ENCODE data around the gene C22orf31. TPM values are rescaled to one million over a fixed set of nuclear protein-coding genes. Genes with fewer than 3 reads are reported as not detected.

C22orf31 gene
- total RNA-seq, 1 donor from 2014 or later, result 0.45 TPM

DNA sequence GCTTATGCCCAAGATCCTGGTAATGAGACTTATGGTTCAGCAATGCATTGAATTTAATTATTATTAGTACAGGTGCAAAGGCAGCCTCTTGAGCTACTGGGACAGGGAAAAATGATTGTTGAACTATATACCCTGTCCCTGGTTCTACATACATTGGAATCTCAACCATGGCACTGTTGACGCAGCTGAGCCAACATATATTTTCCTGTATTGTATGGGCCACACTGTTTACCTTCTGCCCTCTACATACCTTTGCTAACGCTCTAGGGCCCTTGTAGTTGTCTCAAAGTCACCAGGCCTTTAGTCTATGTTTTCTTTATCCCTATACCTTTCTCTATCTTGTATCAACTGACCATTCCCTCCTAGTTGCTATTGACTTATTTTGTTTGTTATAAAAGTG lies 33.8 kb upstream of the C22orf31 start:
- TF ChIP-seq, protein P1, sequence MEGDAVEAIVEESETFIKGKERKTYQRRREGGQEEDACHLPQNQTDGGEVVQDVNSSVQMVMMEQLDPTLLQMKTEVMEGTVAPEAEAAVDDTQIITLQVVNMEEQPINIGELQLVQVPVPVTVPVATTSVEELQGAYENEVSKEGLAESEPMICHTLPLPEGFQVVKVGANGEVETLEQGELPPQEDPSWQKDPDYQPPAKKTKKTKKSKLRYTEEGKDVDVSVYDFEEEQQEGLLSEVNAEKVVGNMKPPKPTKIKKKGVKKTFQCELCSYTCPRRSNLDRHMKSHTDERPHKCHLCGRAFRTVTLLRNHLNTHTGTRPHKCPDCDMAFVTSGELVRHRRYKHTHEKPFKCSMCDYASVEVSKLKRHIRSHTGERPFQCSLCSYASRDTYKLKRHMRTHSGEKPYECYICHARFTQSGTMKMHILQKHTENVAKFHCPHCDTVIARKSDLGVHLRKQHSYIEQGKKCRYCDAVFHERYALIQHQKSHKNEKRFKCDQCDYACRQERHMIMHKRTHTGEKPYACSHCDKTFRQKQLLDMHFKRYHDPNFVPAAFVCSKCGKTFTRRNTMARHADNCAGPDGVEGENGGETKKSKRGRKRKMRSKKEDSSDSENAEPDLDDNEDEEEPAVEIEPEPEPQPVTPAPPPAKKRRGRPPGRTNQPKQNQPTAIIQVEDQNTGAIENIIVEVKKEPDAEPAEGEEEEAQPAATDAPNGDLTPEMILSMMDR (IDR thresholded peaks at IDR 0.05; ENCODE audit: unreplicated experiment), result no peak
- no peak for DNase-seq (ENCODE audit: low spot score in 2 of 2, unreplicated experiment in 2 of 2)
- Mint-ChIP-seq H3K4me3 (no peak overlapping the region), H3K27me3 (ENCODE audit: low read depth) (no peaks in the 10 kb centered on the region), H3K36me3 (peaks cover 12% of the 10 kb centered on the region), H3K27ac (peak overlapping the region; percentile 42), H3K9me3 (no peaks in the 10 kb centered on the region), H3K4me1 (peaks cover 41% of the 10 kb centered on the region)

DNA sequence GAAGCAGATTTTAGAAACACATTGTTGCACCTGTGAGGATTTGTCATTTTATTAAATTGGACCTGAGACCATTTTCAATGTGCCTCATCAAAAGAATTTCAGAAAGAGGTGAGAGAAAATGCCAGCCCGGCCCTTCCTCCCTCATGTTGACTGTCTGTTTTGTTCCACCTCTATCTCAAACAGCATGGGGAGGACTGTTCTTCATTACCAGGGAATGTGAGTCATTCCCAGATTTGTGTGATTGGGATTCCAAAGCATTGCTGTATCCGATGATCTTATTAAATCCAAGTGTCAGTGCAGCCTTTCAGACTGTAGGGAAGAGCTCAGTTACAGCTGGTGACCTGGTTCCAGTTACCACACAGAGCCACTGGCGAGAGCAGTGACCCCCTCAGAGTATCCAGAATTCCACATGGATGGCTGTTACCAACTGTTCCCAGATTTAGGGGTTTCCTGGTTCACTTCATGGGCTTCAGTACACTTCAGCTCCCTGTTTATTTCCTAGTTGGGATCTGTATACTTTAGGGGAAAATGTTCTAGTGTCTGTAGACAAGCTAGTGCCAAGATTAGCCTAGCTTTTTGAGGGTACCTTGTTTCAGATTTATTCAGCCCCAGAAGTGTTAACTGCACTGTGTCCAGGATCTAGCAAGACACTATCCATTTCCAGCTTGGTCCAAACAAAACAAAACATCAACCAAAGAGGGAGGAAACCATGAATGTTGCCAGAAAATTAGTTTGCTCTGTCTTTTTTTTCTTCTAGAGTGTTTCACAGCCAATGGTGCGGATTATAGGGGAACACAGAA lies 32.1 kb upstream of the C22orf31 start:
- Mint-ChIP-seq H3K27me3 (ENCODE audit: low read depth) (no peaks in the 10 kb centered on the region), H3K9me3 (no peaks in the 10 kb centered on the region), H3K4me1 (peaks cover 55% of the 10 kb centered on the region), H3K36me3 (peaks cover 4% of the 10 kb centered on the region), H3K27ac (peak overlapping the region; percentile 40), H3K4me3 (no peak overlapping the region)
- DNase-seq (ENCODE audit: low spot score in 2 of 2, unreplicated experiment in 2 of 2), result no peak
- TF ChIP-seq, protein P1 (IDR thresholded peaks at IDR 0.05; ENCODE audit: unreplicated experiment), result no peak

DNA sequence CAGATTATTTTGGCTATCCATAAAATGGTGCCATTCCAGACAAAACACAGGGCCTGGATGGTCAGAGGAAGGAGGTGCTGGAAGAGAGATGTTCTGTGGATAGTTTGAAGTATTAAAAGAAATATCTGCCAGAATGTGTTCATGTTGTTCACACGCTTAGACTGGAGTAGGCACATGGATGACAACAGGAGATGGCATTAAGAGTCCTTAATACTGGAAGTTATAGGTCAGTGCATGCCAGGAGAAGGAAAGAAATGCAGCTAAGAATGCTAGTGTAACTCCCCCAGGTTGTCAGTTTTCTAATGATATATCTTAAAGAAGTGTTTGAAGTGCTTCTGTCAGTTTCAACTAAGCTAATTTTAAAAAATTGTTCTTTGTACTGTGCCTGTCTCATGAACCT lies 31.4 kb upstream of the C22orf31 start:
- Mint-ChIP-seq H3K36me3 (peaks cover 3% of the 10 kb centered on the region), H3K4me3 (no peak overlapping the region), H3K27me3 (ENCODE audit: low read depth) (no peaks in the 10 kb centered on the region), H3K27ac (peak overlapping the region; percentile 40), H3K9me3 (no peaks in the 10 kb centered on the region), H3K4me1 (peaks cover 55% of the 10 kb centered on the region)
- no peak for DNase-seq (ENCODE audit: low spot score in 2 of 2, unreplicated experiment in 2 of 2)
- TF ChIP-seq, protein P1 (IDR thresholded peaks at IDR 0.05; ENCODE audit: unreplicated experiment), result no peak

DNA sequence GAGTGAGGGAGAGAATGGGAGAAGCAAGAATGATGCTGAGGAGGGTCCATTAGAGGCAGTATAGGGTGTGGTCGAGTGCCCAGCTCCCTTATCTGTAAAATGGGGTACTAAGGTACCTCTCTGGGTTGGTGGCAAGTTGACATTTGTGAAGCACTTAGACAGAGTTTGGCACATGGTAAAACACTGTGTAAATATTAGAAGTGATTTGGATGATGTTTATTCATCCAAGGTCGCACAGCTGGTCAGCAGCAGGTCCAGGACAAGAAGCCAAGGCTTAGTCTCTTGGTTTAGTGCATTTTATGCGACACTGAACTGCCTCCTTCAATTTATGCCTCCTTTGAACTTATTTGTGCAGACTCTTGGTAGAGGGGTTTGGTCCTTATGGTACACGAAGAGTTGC lies 30.6 kb upstream of the C22orf31 start:
- H3K4me1 Mint-ChIP-seq, result peaks cover 50% of the 10 kb centered on the region
- H3K4me3 Mint-ChIP-seq, result no peak overlapping the region
- TF ChIP-seq, protein P1 (IDR thresholded peaks at IDR 0.05; ENCODE audit: unreplicated experiment), result no peak
- H3K27ac Mint-ChIP-seq, result peak overlapping the region; percentile 26
- H3K36me3 Mint-ChIP-seq, result peaks cover 3% of the 10 kb centered on the region
- H3K9me3 Mint-ChIP-seq, result no peaks in the 10 kb centered on the region
- DNase-seq (ENCODE audit: low spot score in 2 of 2, unreplicated experiment in 2 of 2), result no peak
- no peaks in the 10 kb centered on the region for H3K27me3 Mint-ChIP-seq (ENCODE audit: low read depth)

DNA sequence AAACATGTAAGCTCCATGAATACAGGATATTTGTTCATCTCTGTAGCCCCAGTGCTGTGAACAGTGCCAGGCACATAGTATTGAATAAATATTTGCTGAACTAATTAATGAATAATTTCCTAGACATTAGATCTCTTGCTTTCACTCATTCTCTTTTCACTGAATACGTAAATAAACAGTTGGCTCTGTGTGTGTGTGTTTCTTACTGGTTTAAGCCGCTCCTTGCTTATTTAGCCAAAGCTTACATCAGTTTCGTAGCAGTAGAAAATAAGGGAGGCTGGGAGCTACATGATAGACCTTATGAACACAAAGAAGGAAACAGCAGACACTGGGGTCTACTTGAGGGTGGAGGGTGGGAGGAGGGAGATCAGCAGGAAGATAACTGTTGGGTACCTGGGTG lies 28.4 kb upstream of the C22orf31 start:
- no peak for DNase-seq (ENCODE audit: low spot score in 2 of 2, unreplicated experiment in 2 of 2)
- peaks cover 2% of the 10 kb centered on the region for H3K36me3 Mint-ChIP-seq
- no peaks in the 10 kb centered on the region for H3K9me3 Mint-ChIP-seq
- TF ChIP-seq, protein P1 (IDR thresholded peaks at IDR 0.05; ENCODE audit: unreplicated experiment), result no peak
- H3K4me1 Mint-ChIP-seq, result peaks cover 35% of the 10 kb centered on the region
- no peak overlapping the region for H3K4me3 Mint-ChIP-seq
- H3K27me3 Mint-ChIP-seq (ENCODE audit: low read depth), result no peaks in the 10 kb centered on the region
- no peak overlapping the region for H3K27ac Mint-ChIP-seq
